HepG2 (cell line): ENCODE data around the gene CRYAB. TPM values are rescaled to one million over a fixed set of nuclear protein-coding genes. Genes with fewer than 3 reads are reported as not detected.
A peak's percentile ranks its signal among the peaks of the same experiment; 100 is the strongest.

Experiments
- EP300 ChIP-seq, 3 experiments: sonication (generic) in 1 of 3; formaldehyde crosslinking in 1 of 3; IDR thresholded peaks; 2 replicates each; pipeline versions ENCODE4 v1.5.1 to v1.6.1; 2011 to 2020; ENCODE audit warnings: low read depth in 2 of 3, low read length in 2 of 3, borderline replicate concordance in 1 of 3, improper control_type of control experiment in 1 of 3, mild to moderate bottlenecking in 1 of 3, missing genetic modification reagents in 1 of 3, moderate library complexity in 1 of 3
- ETS1 ChIP-seq: sonication (generic); formaldehyde crosslinking; IDR thresholded peaks from 2 replicates; pipeline ENCODE4 v1.4.0; 2020; ENCODE audit warnings: missing genetic modification reagents
- FOXA1 ChIP-seq, 2 experiments: fragments of 450-650 bp in 1 of 2; sonication (generic) in 1 of 2; formaldehyde crosslinking in 1 of 2; IDR thresholded peaks; 2 replicates each; pipeline versions ENCODE4 v1.4.0 to v1.6.1; 2016 to 2020; ENCODE audit warnings: missing genetic modification reagents in 1 of 2
- FOXC1 ChIP-seq: sonication (generic); formaldehyde crosslinking; IDR thresholded peaks from 2 replicates; pipeline ENCODE4 v1.8.0; 2022; ENCODE audit warnings: mild to moderate bottlenecking, missing genetic modification reagents, borderline replicate concordance
- FOXO1 ChIP-seq: sonication (generic); formaldehyde crosslinking; IDR thresholded peaks from 2 replicates; pipeline ENCODE4 v1.4.0; 2020; ENCODE audit warnings: missing genetic modification reagents
- FOXP1 ChIP-seq, 2 experiments: fragments of 450-650 bp in 1 of 2; IDR thresholded peaks; 2 replicates each; pipeline ENCODE4 v1.6.1; 2017 to 2018; ENCODE audit warnings: antibody characterized with exemption in 1 of 2
- IRF2 ChIP-seq: IDR thresholded peaks from 2 replicates; pipeline ENCODE4 v1.6.1; 2018; ENCODE audit warnings: missing genetic modification reagents, missing compliant biosample characterization
- KDM2A ChIP-seq: sonication (generic); formaldehyde crosslinking; IDR thresholded peaks from 2 replicates; pipeline ENCODE4 v1.4.0; 2020; ENCODE audit warnings: low read depth, missing genetic modification reagents, borderline replicate concordance
- KDM5B ChIP-seq: sonication (generic); formaldehyde crosslinking; IDR thresholded peaks from 2 replicates; pipeline ENCODE4 v1.4.0; 2020; ENCODE audit warnings: missing genetic modification reagents, mild to moderate bottlenecking, borderline replicate concordance
- KMT2B ChIP-seq: IDR thresholded peaks from 2 replicates; pipeline ENCODE4 v1.6.1; 2016; ENCODE audit warnings: missing genetic modification reagents, missing compliant biosample characterization
- ONECUT2 ChIP-seq: sonication (generic); formaldehyde crosslinking; IDR thresholded peaks from 2 replicates; pipeline ENCODE4 v1.4.0; 2020; ENCODE audit warnings: missing genetic modification reagents
- PCBP1 ChIP-seq: fragments of 200-400 bp; formaldehyde crosslinking; IDR thresholded peaks from 2 replicates; pipeline ENCODE4 v1.6.1; 2017; ENCODE audit warnings: mild to moderate bottlenecking, low read depth, low read length, borderline replicate concordance
- POLR2AphosphoS5 ChIP-seq: IDR thresholded peaks from 2 replicates; pipeline ENCODE4 v1.6.1; 2012; ENCODE audit warnings: low read depth, low read length
- SIX1 ChIP-seq: sonication (generic); formaldehyde crosslinking; IDR thresholded peaks from 2 replicates; pipeline ENCODE4 v1.4.0; 2020; ENCODE audit warnings: missing genetic modification reagents, borderline replicate concordance
- SKI ChIP-seq: fragments of 450-650 bp; IDR thresholded peaks from one replicate; pipeline ENCODE4 v1.6.1; 2018; ENCODE audit warnings: mild to moderate bottlenecking; ENCODE audit not compliant: partially characterized antibody
- SNAPC2 ChIP-seq: sonication (generic); formaldehyde crosslinking; IDR thresholded peaks from 2 replicates; pipeline ENCODE4 v1.8.1; 2022; ENCODE audit warnings: mild to moderate bottlenecking, missing genetic modification reagents
- SOX5 ChIP-seq: IDR thresholded peaks from 2 replicates; pipeline ENCODE4 v1.6.1; 2016; ENCODE audit warnings: borderline replicate concordance
- THAP9 ChIP-seq: sonication (generic); formaldehyde crosslinking; IDR thresholded peaks from 2 replicates; pipeline ENCODE4; 2020; ENCODE audit warnings: missing genetic modification reagents, mild to moderate bottlenecking, borderline replicate concordance
- XBP1 ChIP-seq: sonication (generic); formaldehyde crosslinking; IDR thresholded peaks from 2 replicates; pipeline ENCODE4 v1.5.0; 2020; ENCODE audit warnings: missing genetic modification reagents
- ZMAT3 ChIP-seq: sonication (generic); formaldehyde crosslinking; conservative IDR thresholded peaks from 2 replicates; pipeline ENCODE4 v1.7.0; 2021; ENCODE audit warnings: missing genetic modification reagents
- ZNF556 ChIP-seq: sonication (generic); formaldehyde crosslinking; IDR thresholded peaks from 2 replicates; pipeline ENCODE4 v1.4.0; 2020; ENCODE audit warnings: mild to moderate bottlenecking, missing genetic modification reagents, borderline replicate concordance
- ZNF761 ChIP-seq: sonication (generic); formaldehyde crosslinking; conservative IDR thresholded peaks from 2 replicates; pipeline ENCODE4 v1.4.0; 2020; ENCODE audit warnings: mild to moderate bottlenecking, missing genetic modification reagents
- ZNF777 ChIP-seq: sonication (generic); formaldehyde crosslinking; IDR thresholded peaks from 2 replicates; pipeline ENCODE4 v1.4.0; 2020; ENCODE audit warnings: missing genetic modification reagents
- polyA plus RNA-seq, 8 experiments: library from polyadenylated mRNA; depleted of rRNA in 3 of 8; stranded (reverse) in 7 of 8; unstranded in 1 of 8; fragments of >200 nt; fragmentation: Illumina TruSeq in 4 of 8; extraction: Trizol in 4 of 8; gene quantifications; 2 replicates each; pipeline versions ENCODE4 v1.2.1 to v1.2.3, GENCODE V29; 2011 to 2016; ENCODE audit warnings: low read depth in 4 of 8, missing spikeins in 1 of 8, mixed read lengths in 1 of 8; ENCODE audit not compliant: insufficient read depth in 1 of 8
- total RNA-seq, 5 experiments: library from RNA; depleted of rRNA; stranded (reverse); fragments of >200 nt; fragmentation: Illumina TruSeq; extraction: Trizol; gene quantifications; 2 replicates each; pipeline ENCODE4 v1.2.3, GENCODE V29; 2016; ENCODE audit warnings: low read depth in 1 of 5

The CRYAB gene
- total and polyA plus RNA-seq, 2 of the 13 experiments (the other 11 are each of a cell fraction or from before 2014, with no cell fraction given): 0.55 to 1.1 TPM

- TF ChIP-seq ZNF556 (CRISPR knock-in tag) (peak; percentile 85; the same call in 1 of the 2 replicates), KMT2B (CRISPR knock-in tag) (peak; percentile 77), KDM5B (peak; percentile 88; the same call in 1 of the 2 replicates), FOXP1 (IDR thresholded peaks at IDR 0.05) (no peak), FOXP1 (CRISPR knock-in tag; IDR thresholded peaks at IDR 0.05) (peak; percentile 17; the same call in 1 of the 2 replicates), SKI (peak; percentile 47), FOXC1 (peak; percentile 80; the same call in 1 of the 2 replicates), ZMAT3 (CRISPR knock-in tag) (0 out of 2 replicates have a peak, but pooled peaks have one; percentile 23), POLR2AphosphoS5 (peak; percentile 86), EP300 (IDR thresholded peaks at IDR 0.05; ENCODE audit: low read depth in 2 of 2, low read length in 2 of 2) (peak in 1 of 2 experiments; percentile 50; a peak in 2 of 4 replicates), EP300 (CRISPR knock-in tag; IDR thresholded peaks at IDR 0.05; ENCODE audit: borderline replicate concordance) (peak; percentile 38; the same call in 1 of the 2 replicates), ONECUT2 (peak; percentile 93), IRF2 (peak; percentile 35; the same call in 1 of the 2 replicates), THAP9 (peak; percentile 68; the same call in 1 of the 2 replicates), ETS1 (CRISPR knock-in tag) (no peak), PCBP1 (0 out of 2 replicates have a peak, but pooled peaks have one; percentile 70), ZNF761 (peak; percentile 62; the same call in 1 of the 2 replicates), FOXO1 (CRISPR knock-in tag) (peak; percentile 39; the same call in 1 of the 2 replicates), SNAPC2 (peak; percentile 62; the same call in 1 of the 2 replicates), FOXA1 (IDR thresholded peaks at IDR 0.05) (no peak), FOXA1 (CRISPR knock-in tag; IDR thresholded peaks at IDR 0.05) (peak; percentile 37; the same call in 1 of the 2 replicates), XBP1 (CRISPR knock-in tag) (0 out of 2 replicates have a peak, but pooled peaks have one; percentile 64), SOX5 (CRISPR knock-in tag) (peak; percentile 41; the same call in 1 of the 2 replicates), SIX1 (peak; percentile 35; the same call in 1 of the 2 replicates), KDM2A (peak; percentile 83), ZNF777 (CRISPR knock-in tag) (peak; percentile 55; the same call in 1 of the 2 replicates)
Observed at GRCh38 chr11:111926505-111927391, 15.2 kb upstream of the CRYAB start (continued).
